Mammary epithelial cell (primary cell): ENCODE data around the gene CUX1.

Experiments used
- CTCF ChIP-seq, 2 donors: IDR thresholded peaks in 1 of 2; conservative IDR thresholded peaks in 1 of 2; 2 replicates each; pipeline ENCODE4 v1.5.1; 2011 to 2012; ENCODE audit warnings: inconsistent platforms in 2 of 2, low read length in 2 of 2, mild to moderate bottlenecking in 2 of 2, control low read depth in 1 of 2, low read depth in 1 of 2; ENCODE audit not compliant: insufficient read depth in 1 of 2; ENCODE audit errors: extremely low read depth in 1 of 2
- EZH2 ChIP-seq: IDR thresholded peaks from 2 replicates; pipeline ENCODE4 v1.6.1; 2012; ENCODE audit warnings: low read length, inconsistent platforms, borderline replicate concordance

- TF ChIP-seq CTCF (conservative IDR thresholded peaks at IDR 0.05 in 1 of 2, IDR thresholded peaks at IDR 0.05 in 1 of 2; ENCODE audit: extremely low read depth in 1 of 2, insufficient read depth in 1 of 2, low read depth in 1 of 2, low read length in 2 of 2), result no peak
- TF ChIP-seq EZH2, result no peak
These were observed 80.7 kb downstream of the CUX1 start for GRCh38 chr7:101898106-101898505.
